ENCODE data around the gene R3HDM2.
"Not testable (repeated sequence)": the region's sequence is repeated elsewhere in the genome, so short reads cannot be mapped to it uniquely, and the experiment has no call there.

R3HDM2 gene

GRCh38 chr12:57449375-57449774 lies 18.5 kb upstream of the R3HDM2 start:
- no peaks in the 10 kb centered on the region for H3K36me3 Mint-ChIP-seq (ENCODE audit: low read depth)
- peaks cover 14% of the 10 kb centered on the region for H3K4me1 Mint-ChIP-seq (ENCODE audit: low read depth)
- H3K4me3 Mint-ChIP-seq, result no peak overlapping the region
- H3K27me3 Mint-ChIP-seq, result no peaks in the 10 kb centered on the region
- H3K27ac Mint-ChIP-seq, result no peak overlapping the region
- no peaks in the 10 kb centered on the region for H3K9me3 Mint-ChIP-seq

- H3K4me1 Mint-ChIP-seq (ENCODE audit: low read depth), result peaks cover 14% of the 10 kb centered on the region
- no peak overlapping the region for H3K4me3 Mint-ChIP-seq
- no peaks in the 10 kb centered on the region for H3K36me3 Mint-ChIP-seq (ENCODE audit: low read depth)
- H3K27me3 Mint-ChIP-seq, result no peaks in the 10 kb centered on the region
- no peak overlapping the region for H3K27ac Mint-ChIP-seq
- H3K9me3 Mint-ChIP-seq, result no peaks in the 10 kb centered on the region
Observed at GRCh38 chr12:57448669-57449068, 17.8 kb upstream of the R3HDM2 start.

- no peak overlapping the region for H3K27ac Mint-ChIP-seq
- no peaks in the 10 kb centered on the region for H3K4me1 Mint-ChIP-seq (ENCODE audit: low read depth)
- no peak overlapping the region for H3K4me3 Mint-ChIP-seq
- H3K9me3 Mint-ChIP-seq, result peaks cover 7% of the 10 kb centered on the region
- no peaks in the 10 kb centered on the region for H3K27me3 Mint-ChIP-seq
- no peaks in the 10 kb centered on the region for H3K36me3 Mint-ChIP-seq (ENCODE audit: low read depth)
Observed at GRCh38 chr12:57446292-57446960, 15.6 kb upstream of the R3HDM2 start.

- Mint-ChIP-seq H3K4me1 (ENCODE audit: low read depth) (no peaks in the 10 kb centered on the region), H3K4me3 (no peak overlapping the region), H3K27me3 (peaks cover 3% of the 10 kb centered on the region), H3K27ac (no peak overlapping the region), H3K9me3 (peaks cover 7% of the 10 kb centered on the region), H3K36me3 (ENCODE audit: low read depth) (peaks cover 3% of the 10 kb centered on the region)
Observed at GRCh38 chr12:57444744-57445143, 13.9 kb upstream of the R3HDM2 start.

- H3K4me1 Mint-ChIP-seq (ENCODE audit: low read depth); H3K36me3 Mint-ChIP-seq (ENCODE audit: low read depth); H3K4me3 Mint-ChIP-seq; H3K27ac Mint-ChIP-seq; H3K9me3 Mint-ChIP-seq; H3K27me3 Mint-ChIP-seq: not testable (repeated sequence)
Observed at GRCh38 chr12:57444337-57444736, 13.5 kb upstream of the R3HDM2 start.

GRCh38 chr12:57441846-57442427 lies 11.1 kb upstream of the R3HDM2 start:
- no peak overlapping the region for H3K4me3 Mint-ChIP-seq
- H3K27ac Mint-ChIP-seq, result no peak overlapping the region
- H3K9me3 Mint-ChIP-seq, result peaks cover 7% of the 10 kb centered on the region
- H3K27me3 Mint-ChIP-seq, result peaks cover 7% of the 10 kb centered on the region
- H3K4me1 Mint-ChIP-seq (ENCODE audit: low read depth), result no peaks in the 10 kb centered on the region
- H3K36me3 Mint-ChIP-seq (ENCODE audit: low read depth), result peaks cover 3% of the 10 kb centered on the region

GRCh38 chr12:57441393-57441792 lies 10.6 kb upstream of the R3HDM2 start:
- not testable (repeated sequence) for H3K27me3 Mint-ChIP-seq; H3K27ac Mint-ChIP-seq; H3K36me3 Mint-ChIP-seq (ENCODE audit: low read depth); H3K4me3 Mint-ChIP-seq; H3K9me3 Mint-ChIP-seq; H3K4me1 Mint-ChIP-seq (ENCODE audit: low read depth)

- Mint-ChIP-seq H3K36me3 (ENCODE audit: low read depth) (peaks cover 3% of the 10 kb centered on the region), H3K4me1 (ENCODE audit: low read depth) (peaks cover 6% of the 10 kb centered on the region), H3K27ac (no peak overlapping the region), H3K9me3 (peaks cover 7% of the 10 kb centered on the region), H3K4me3 (no peak overlapping the region), H3K27me3 (peaks cover 7% of the 10 kb centered on the region)
Observed at GRCh38 chr12:57439762-57440266, 9.0 kb upstream of the R3HDM2 start.

- peaks cover 6% of the 10 kb centered on the region for H3K4me1 Mint-ChIP-seq (ENCODE audit: low read depth)
- H3K27ac Mint-ChIP-seq, result no peak overlapping the region
- peaks cover 7% of the 10 kb centered on the region for H3K9me3 Mint-ChIP-seq
- peaks cover 7% of the 10 kb centered on the region for H3K27me3 Mint-ChIP-seq
- peaks cover 3% of the 10 kb centered on the region for H3K36me3 Mint-ChIP-seq (ENCODE audit: low read depth)
- no peak overlapping the region for H3K4me3 Mint-ChIP-seq
Observed at GRCh38 chr12:57438400-57438799, 7.6 kb upstream of the R3HDM2 start.

- Mint-ChIP-seq H3K27me3 (peaks cover 4% of the 10 kb centered on the region), H3K27ac (peak overlapping the region; percentile 81), H3K36me3 (ENCODE audit: low read depth) (no peaks in the 10 kb centered on the region), H3K4me3 (peak overlapping the region; percentile 68), H3K9me3 (no peaks in the 10 kb centered on the region), H3K4me1 (ENCODE audit: low read depth) (peaks cover 17% of the 10 kb centered on the region)
Observed at GRCh38 chr12:57435293-57435692, 4.5 kb upstream of the R3HDM2 start.

GRCh38 chr12:57434517-57435223 lies 3.8 kb upstream of the R3HDM2 start, which contains the start of gene INHBC:
Gene INHBC, plus strand, starts transcription at chr12:57434784. Its CDS starts 103 bp downstream, at chr12:57434887.
- peak within 1 kb of the TSS; percentile 81 for H3K27ac Mint-ChIP-seq
- peaks cover 4% of the 10 kb centered on the region for H3K27me3 Mint-ChIP-seq
- peak within 1 kb of the TSS; percentile 68 for H3K4me3 Mint-ChIP-seq
- peaks cover 23% of the 10 kb centered on the region for H3K4me1 Mint-ChIP-seq (ENCODE audit: low read depth)
- no peaks in the 10 kb centered on the region for H3K9me3 Mint-ChIP-seq
- peaks cover 3% of the 10 kb centered on the region for H3K36me3 Mint-ChIP-seq (ENCODE audit: low read depth)

GRCh38 chr12:57433370-57433769 lies 2.5 kb upstream of the R3HDM2 start:
- Mint-ChIP-seq H3K27ac (no peak overlapping the region), H3K9me3 (no peaks in the 10 kb centered on the region), H3K36me3 (ENCODE audit: low read depth) (peaks cover 8% of the 10 kb centered on the region), H3K27me3 (no peaks in the 10 kb centered on the region), H3K4me3 (no peak overlapping the region), H3K4me1 (ENCODE audit: low read depth) (peaks cover 30% of the 10 kb centered on the region)

GRCh38 chr12:57431654-57432188 lies 878 bp upstream of the R3HDM2 start:
- Mint-ChIP-seq H3K4me3 (peak overlapping the region; percentile 88), H3K27me3 (no peaks in the 10 kb centered on the region)

GRCh38 chr12:57430112-57430930 lies 522 bp downstream of the R3HDM2 start:
- H3K9me3 Mint-ChIP-seq, result no peaks in the 10 kb centered on the region
- no peaks in the 10 kb centered on the region for H3K27me3 Mint-ChIP-seq
- H3K4me1 Mint-ChIP-seq (ENCODE audit: low read depth), result peaks cover 37% of the 10 kb centered on the region
- H3K27ac Mint-ChIP-seq, result peak overlapping the region; percentile 98
- peak overlapping the region; percentile 94 for H3K4me3 Mint-ChIP-seq
- peaks cover 8% of the 10 kb centered on the region for H3K36me3 Mint-ChIP-seq (ENCODE audit: low read depth)

More at GRCh38 chr12:57431654-57432188, 878 bp upstream of the R3HDM2 start:
- Mint-ChIP-seq H3K27ac (peak overlapping the region; percentile 98), H3K9me3 (no peaks in the 10 kb centered on the region), H3K36me3 (ENCODE audit: low read depth) (peaks cover 8% of the 10 kb centered on the region), H3K4me1 (ENCODE audit: low read depth) (peaks cover 40% of the 10 kb centered on the region)

Data from stimulated activated naive CD8-positive, alpha-beta T cell treated with anti-CD3 and anti-CD28 coated beads, Interleukin-15, Interleukin-2, amounts not matched to agents 100 ng/mL and 50 ng/mL, for 24 hours (primary cell).